Measurements from ENCODE around the gene NDUFV3.
"Not testable (repeated sequence)": the region's sequence is repeated elsewhere in the genome, so short reads cannot be mapped to it uniquely, and the experiment has no call there.

Gene NDUFV3

GRCh38 chr21:42863504-42863870 lies 29.6 kb upstream of the NDUFV3 start:
- no peak for DNase-seq (ENCODE audit: low read depth)
- no peak for TF ChIP-seq CTCF (IDR thresholded peaks at IDR 0.05; ENCODE audit: control insufficient read depth, extremely low read depth, insufficient read depth)
- no peak overlapping the region for H3K4me3 ChIP-seq (ENCODE audit: low read depth, low read length)

- no peak for DNase-seq (ENCODE audit: low read depth)
- no peak; the same call in 1 of the 2 replicates for TF ChIP-seq CTCF (IDR thresholded peaks at IDR 0.05; ENCODE audit: control insufficient read depth, extremely low read depth, insufficient read depth)
- no peak overlapping the region for H3K4me3 ChIP-seq (ENCODE audit: low read depth, low read length)
These were observed 28.8 kb upstream of the NDUFV3 start for GRCh38 chr21:42864286-42864685.

GRCh38 chr21:42864815-42865775 lies 28.0 kb upstream of the NDUFV3 start:
- no peak overlapping the region for H3K4me3 ChIP-seq (ENCODE audit: low read depth, low read length)
- no peak for TF ChIP-seq CTCF (IDR thresholded peaks at IDR 0.05; ENCODE audit: control insufficient read depth, extremely low read depth, insufficient read depth)
- DNase-seq (ENCODE audit: low read depth): no peak

- no peak overlapping the region for H3K4me3 ChIP-seq (ENCODE audit: low read depth, low read length)
- no peak for TF ChIP-seq CTCF (IDR thresholded peaks at IDR 0.05; ENCODE audit: control insufficient read depth, extremely low read depth, insufficient read depth)
- DNase-seq (ENCODE audit: low read depth): no peak
These were observed 27.3 kb upstream of the NDUFV3 start for GRCh38 chr21:42865776-42866160.

GRCh38 chr21:42868196-42868595 lies 24.9 kb upstream of the NDUFV3 start:
- TF ChIP-seq CTCF (IDR thresholded peaks at IDR 0.05; ENCODE audit: control insufficient read depth, extremely low read depth, insufficient read depth): no peak
- no peak overlapping the region for H3K4me3 ChIP-seq (ENCODE audit: low read depth, low read length)
- DNase-seq (ENCODE audit: low read depth): no peak

- no peak overlapping the region for H3K4me3 ChIP-seq (ENCODE audit: low read depth, low read length)
- no peak for DNase-seq (ENCODE audit: low read depth)
- no peak for TF ChIP-seq CTCF (IDR thresholded peaks at IDR 0.05; ENCODE audit: control insufficient read depth, extremely low read depth, insufficient read depth)
These were observed 20.0 kb upstream of the NDUFV3 start for GRCh38 chr21:42873096-42873495.

GRCh38 chr21:42875811-42876210 lies 17.3 kb upstream of the NDUFV3 start:
- DNase-seq (ENCODE audit: low read depth): not testable (repeated sequence)

More at GRCh38 chr21:42875811-42876210, 17.3 kb upstream of the NDUFV3 start:
- not testable (repeated sequence) for H3K4me3 ChIP-seq (ENCODE audit: low read depth, low read length)

Data from LNCaP clone FGC (cell line).